H1 (cell line): Measurements from ENCODE around the gene UPB1. TPM values are rescaled to one million over a fixed set of nuclear protein-coding genes. Genes with fewer than 3 reads are reported as not detected.

Experiments used
- CTCF ChIA-PET: fragments of 300-600 bp; sonication (Branson Sonifier 250); formaldehyde crosslinking; loops from one replicate; lab custom pipeline; 2021; ENCODE audit not compliant: partially characterized antibody; lab: Charles Lee
- POLR2A ChIA-PET: fragments of 300-600 bp; sonication (Branson Sonifier 250); formaldehyde crosslinking; loops from one replicate; lab custom pipeline; 2021; ENCODE audit warnings: inconsistent platforms; ENCODE audit not compliant: partially characterized antibody; lab: Charles Lee
- DNase-seq, 2 experiments: peaks; one replicate each; pipeline versions ENCODE4 v3.0.0 to v3.0.0-alpha.2; 2010 to 2022; ENCODE audit warnings: low spot score in 2 of 2, low read depth in 1 of 2, mixed read lengths in 1 of 2
- FAIRE-seq: peaks from 2 replicates; lab custom pipeline; 2011; peaks lifted over from hg19 to GRCh38; lab: Jason Lieb, UNC
- H2AFZ ChIP-seq: 2 replicates; pipeline ENCODE4 v1.8.1; 2012; ENCODE audit warnings: low read length, inconsistent platforms
- H2AK5ac ChIP-seq: 2 replicates; pipeline ENCODE4 v1.6.1; 2013; ENCODE audit warnings: low read depth, low read length
- H2BK120ac ChIP-seq: replicated peaks from 2 replicates; pipeline ENCODE3; 2013; ENCODE audit warnings: low read depth, low read length, inconsistent platforms
- H2BK12ac ChIP-seq: 2 replicates; pipeline ENCODE4 v1.6.1; 2013; ENCODE audit warnings: low read depth, low read length
- H2BK15ac ChIP-seq: 2 replicates; pipeline ENCODE4 v1.6.1; 2013; ENCODE audit warnings: low read length
- H2BK20ac ChIP-seq: 2 replicates; pipeline ENCODE4 v1.6.1; 2013; ENCODE audit warnings: low read length
- H2BK5ac ChIP-seq: 2 replicates; pipeline ENCODE4 v1.6.1; 2013; ENCODE audit warnings: low read depth, low read length
- H3K14ac ChIP-seq: 2 replicates; pipeline ENCODE4 v1.6.1; 2013; ENCODE audit warnings: inconsistent platforms; ENCODE audit not compliant: insufficient read length
- H3K18ac ChIP-seq: 2 replicates; pipeline ENCODE4 v1.6.1; 2013; ENCODE audit warnings: low read length; ENCODE audit errors: extremely low read depth
- H3K23ac ChIP-seq: 2 replicates; pipeline ENCODE4 v1.6.1; 2013; ENCODE audit warnings: inconsistent platforms; ENCODE audit not compliant: insufficient read length
- H3K23me2 ChIP-seq: 2 replicates; pipeline ENCODE4 v1.6.1; 2013; ENCODE audit warnings: low read depth, low read length
- H3K27ac ChIP-seq: 2 replicates; pipeline ENCODE4 v1.6.1; 2011; ENCODE audit warnings: low read depth, low read length, inconsistent platforms
- H3K27me3 ChIP-seq, 4 experiments: replicated peaks in 1 of 4; 1 replicate in 1 of 4; 2 replicates in 3 of 4; pipeline versions ENCODE4 v1.6.1 to v1.8.1; 2011 to 2013; ENCODE audit warnings: low read length in 3 of 4, mild to moderate bottlenecking in 3 of 4, inconsistent platforms in 2 of 4, mixed read lengths in 2 of 4, moderate library complexity in 1 of 4; ENCODE audit not compliant: control insufficient read depth in 3 of 4, insufficient read depth in 3 of 4; ENCODE audit errors: extremely low read depth in 1 of 4
- H3K36me3 ChIP-seq, 4 experiments: 2 replicates each; pipeline versions ENCODE4 v1.6.1 to v1.8.1; 2011 to 2013; ENCODE audit warnings: mild to moderate bottlenecking in 4 of 4, low read length in 3 of 4, moderate library complexity in 2 of 4, control low read depth in 1 of 4, inconsistent platforms in 1 of 4; ENCODE audit not compliant: insufficient read depth in 4 of 4, control insufficient read depth in 2 of 4
- H3K4ac ChIP-seq: replicated peaks from 2 replicates; pipeline ENCODE3; 2013; ENCODE audit warnings: low read length, low read depth, mixed read lengths, inconsistent platforms; ENCODE audit not compliant: insufficient read length
- H3K4me1 ChIP-seq, 4 experiments: replicated peaks in 1 of 4; 1 replicate in 1 of 4; 2 replicates in 3 of 4; pipeline versions ENCODE4 v1.6.1 to v1.8.1; 2011 to 2013; ENCODE audit warnings: low read length in 3 of 4, inconsistent platforms in 2 of 4, mixed read lengths in 1 of 4; ENCODE audit not compliant: insufficient read depth in 4 of 4, control insufficient read depth in 3 of 4
- H3K4me2 ChIP-seq, 2 experiments: 2 replicates each; pipeline versions ENCODE4 v1.6.1 to v1.8.1; 2011 to 2013; ENCODE audit warnings: low read depth in 2 of 2, low read length in 2 of 2, control low read depth in 1 of 2, inconsistent platforms in 1 of 2, mild to moderate bottlenecking in 1 of 2; ENCODE audit not compliant: insufficient read depth in 1 of 2
- H3K4me3 ChIP-seq, 4 experiments: fragments of 200-600, 300-600 bp in 1 of 4; sonication (generic), shearing (Covaris generic), sonication (Bioruptor Twin) in 1 of 4; 2 replicates each; pipeline versions ENCODE4 v1.5.1 to v1.8.1; 2011 to 2016; ENCODE audit warnings: low read length in 4 of 4, low read depth in 3 of 4, control low read depth in 2 of 4, inconsistent platforms in 2 of 4, mild to moderate bottlenecking in 2 of 4, mixed read lengths in 1 of 4, moderate library complexity in 1 of 4; ENCODE audit not compliant: insufficient read depth in 2 of 4; ENCODE audit errors: extremely low read depth in 1 of 4
- H3K56ac ChIP-seq: replicated peaks from 2 replicates; pipeline ENCODE3; 2013; ENCODE audit warnings: low read depth, mild to moderate bottlenecking, mixed read lengths, low read length, inconsistent platforms; ENCODE audit not compliant: insufficient read length
- H3K79me1 ChIP-seq: 2 replicates; pipeline ENCODE4 v1.6.1; 2013; ENCODE audit warnings: low read depth, low read length, control low read depth
- H3K79me2 ChIP-seq, 2 experiments: 2 replicates each; pipeline versions ENCODE4 v1.6.1 to v1.8.1; 2012 to 2013; ENCODE audit warnings: low read length in 2 of 2, mild to moderate bottlenecking in 2 of 2, inconsistent platforms in 1 of 2; ENCODE audit not compliant: insufficient read depth in 2 of 2, control insufficient read depth in 1 of 2
- H3K9ac ChIP-seq, 4 experiments: replicated peaks in 1 of 4; 1 replicate in 1 of 4; 2 replicates in 3 of 4; pipeline versions ENCODE4 v1.6.1 to v1.8.1; 2011 to 2013; ENCODE audit warnings: low read depth in 3 of 4, low read length in 3 of 4, control low read depth in 2 of 4, mild to moderate bottlenecking in 2 of 4, moderate library complexity in 2 of 4, inconsistent platforms in 1 of 4; ENCODE audit errors: extremely low read depth in 1 of 4
- H3K9me3 ChIP-seq, 2 experiments: 2 replicates each; pipeline versions ENCODE4 v1.6.1 to v1.8.1; 2012 to 2013; ENCODE audit warnings: mild to moderate bottlenecking in 2 of 2, moderate library complexity in 2 of 2, control low read depth in 1 of 2, inconsistent platforms in 1 of 2, low read depth in 1 of 2, low read length in 1 of 2, mixed read lengths in 1 of 2; ENCODE audit not compliant: insufficient read depth in 2 of 2
- H4K20me1 ChIP-seq, 2 experiments: replicated peaks in 1 of 2; 2 replicates each; pipeline versions ENCODE3 to v1.8.1; 2011 to 2013; ENCODE audit warnings: inconsistent platforms in 2 of 2, low read length in 2 of 2, mild to moderate bottlenecking in 1 of 2; ENCODE audit not compliant: insufficient read depth in 2 of 2, control insufficient read depth in 1 of 2
- H4K5ac ChIP-seq: 2 replicates; pipeline ENCODE4 v1.6.1; 2013; ENCODE audit warnings: low read length, low read depth, mixed read lengths, inconsistent platforms; ENCODE audit not compliant: insufficient read length
- H4K8ac ChIP-seq: 2 replicates; pipeline ENCODE4 v1.8.0; 2013; ENCODE audit warnings: mild to moderate bottlenecking, moderate library complexity, low read length, inconsistent platforms; ENCODE audit not compliant: insufficient read depth; ENCODE audit errors: extremely low read depth
- H4K91ac ChIP-seq: replicated peaks from 2 replicates; pipeline ENCODE3; 2013; ENCODE audit warnings: low read length, mixed read lengths, inconsistent platforms; ENCODE audit not compliant: insufficient read length
- EGR1 ChIP-seq: IDR thresholded peaks from 2 replicates; pipeline ENCODE4 v1.6.1; 2011; ENCODE audit warnings: low read depth, low read length, borderline replicate concordance
- EP300 ChIP-seq, 2 experiments: IDR thresholded peaks; 1 replicate in 1 of 2; 2 replicates in 1 of 2; pipeline ENCODE4 v1.6.1; 2011 to 2012; ENCODE audit warnings: low read depth in 2 of 2, low read length in 2 of 2, mild to moderate bottlenecking in 2 of 2, borderline replicate concordance in 1 of 2, inconsistent platforms in 1 of 2, moderate library complexity in 1 of 2
- KDM1A ChIP-seq: fragments of 200-600, 300-600 bp; sonication (generic); IDR thresholded peaks from 2 replicates; pipeline ENCODE4 v1.7.1; 2016; ENCODE audit warnings: mild to moderate bottlenecking, low read length, borderline replicate concordance
- MAFK ChIP-seq: IDR thresholded peaks from 2 replicates; pipeline ENCODE4 v1.6.1; 2012; ENCODE audit warnings: low read depth, mild to moderate bottlenecking, improper control_type of control experiment, low read length
- NRF1 ChIP-seq: IDR thresholded peaks from 2 replicates; pipeline ENCODE4 v1.6.1; 2011; ENCODE audit warnings: mild to moderate bottlenecking, low read depth, low read length, improper control_type of control experiment
- POLR2A ChIP-seq, 2 experiments: IDR thresholded peaks; 1 replicate in 1 of 2; 2 replicates in 1 of 2; pipeline ENCODE4 v1.6.1; 2011; ENCODE audit warnings: low read depth in 2 of 2, low read length in 2 of 2, mild to moderate bottlenecking in 2 of 2; ENCODE audit errors: control extremely low read depth in 1 of 2
- RFX5 ChIP-seq: IDR thresholded peaks from 2 replicates; pipeline ENCODE4 v1.6.1; 2011; ENCODE audit warnings: low read depth, low read length, improper control_type of control experiment, borderline replicate concordance
- RNF2 ChIP-seq: fragments of 200-900, 300-1000 bp; sonication (generic); IDR thresholded peaks from 2 replicates; pipeline ENCODE4 v1.7.1; 2016; ENCODE audit warnings: borderline replicate concordance, low read depth, mild to moderate bottlenecking, antibody characterized with exemption, low read length; ENCODE audit not compliant: poor library complexity, severe bottlenecking; ENCODE audit errors: missing control alignments
- SIX5 ChIP-seq: IDR thresholded peaks from 2 replicates; pipeline ENCODE4 v1.6.1; 2011; ENCODE audit warnings: mild to moderate bottlenecking, low read depth, low read length
- SUZ12 ChIP-seq: fragments of 200-600 bp; sonication (generic); IDR thresholded peaks from 2 replicates; pipeline ENCODE4 v1.6.1; 2012; ENCODE audit warnings: mild to moderate bottlenecking, inconsistent platforms, low read length, moderate library complexity, mixed read lengths
- TBP ChIP-seq: IDR thresholded peaks from 2 replicates; pipeline ENCODE4 v1.6.1; 2011; ENCODE audit warnings: low read depth, low read length, improper control_type of control experiment
- TEAD4 ChIP-seq: IDR thresholded peaks from 2 replicates; pipeline ENCODE4 v1.6.1; 2012; ENCODE audit warnings: low read depth, low read length, inconsistent platforms, mixed read lengths
- WGBS, 2 experiments: shearing (Covaris generic) in 1 of 2; methylation state at CpG; one replicate each; pipeline versions ENCODE4 v1.1.6 to v1.1.7; 2013 to 2015; ENCODE audit warnings: low lambda C conversion rate in 2 of 2, mixed read lengths in 2 of 2, inconsistent platforms in 1 of 2, low coverage in 1 of 2, missing lambda C conversion rate in 1 of 2; ENCODE audit not compliant: insufficient replicate concordance in 2 of 2, insufficient coverage in 1 of 2, insufficient read length in 1 of 2; ENCODE audit errors: extremely low coverage in 1 of 2, missing lambda C conversion rate in 1 of 2; 5-methylcytosine and 5-hydroxymethylcytosine counted together
- polyA plus RNA-seq, 7 experiments: library from polyadenylated mRNA; depleted of rRNA in 3 of 7; stranded (reverse) in 5 of 7; unstranded in 2 of 7; fragments of >200 nt in 5 of 7; fragments of 200-250 nt in 2 of 7; gene quantifications; 1 replicate in 5 of 7; 2 replicates in 1 of 7; 4 replicates in 1 of 7; pipeline versions ENCODE4 v1.2.1 to v1.2.3, GENCODE V29; 2011 to 2013; ENCODE audit warnings: missing spikeins in 2 of 7, mixed read lengths in 2 of 7
- total RNA-seq: library from RNA; stranded (reverse); fragmentation: NEBNext Ultra II Directional; extraction: Animal tissue kit (Norgen Biotek cat#: 25700); gene quantifications from 2 replicates; pipeline ENCODE4 v1.2.1, GENCODE V29; 2021

Gene UPB1
- total and polyA plus RNA-seq, 2 of the 8 experiments (the other 6 are each of a cell fraction or from before 2014, with no cell fraction given): 0.09 TPM; not detected in 1

GRCh38 chr22:24485170-24485569 lies 10.0 kb upstream of the UPB1 start:
- POLR2A ChIA-PET: no interaction called here
- TF ChIP-seq EGR1: no peak
- no peak for TF ChIP-seq RNF2
- no peak for TF ChIP-seq NRF1
- no peak for TF ChIP-seq POLR2A (IDR thresholded peaks at IDR 0.05; ENCODE audit: control extremely low read depth in 1 of 2, low read depth in 2 of 2, low read length in 2 of 2)
- TF ChIP-seq MAFK: no peak
- no peak for TF ChIP-seq TEAD4
- TF ChIP-seq SIX5: no peak
- TF ChIP-seq KDM1A: no peak
- no peak for TF ChIP-seq TBP
- TF ChIP-seq SUZ12: no peak
- TF ChIP-seq RFX5: no peak
- TF ChIP-seq EP300 (IDR thresholded peaks at IDR 0.05; ENCODE audit: borderline replicate concordance in 1 of 2, low read depth in 2 of 2, low read length in 2 of 2): no peak

More at GRCh38 chr22:24485170-24485569, 10.0 kb upstream of the UPB1 start:
- H2AK5ac ChIP-seq: no peak overlapping the region
- no peak overlapping the region for H2BK120ac ChIP-seq
- no peak overlapping the region for H3K56ac ChIP-seq
- H2AFZ ChIP-seq: no peak overlapping the region
- no peak overlapping the region for H3K23ac ChIP-seq
- no peaks in the 10 kb centered on the region; a peak in 2 of 7 replicates for H3K4me1 ChIP-seq
- H4K5ac ChIP-seq: no peak overlapping the region
- H2BK12ac ChIP-seq: no peak overlapping the region
- H3K27me3 ChIP-seq: no peaks in the 10 kb centered on the region
- no peak overlapping the region for H2BK15ac ChIP-seq
- WGBS, 2 experiments: 92% methylated on average over 4 of the region's 4 CpGs; no CpG with 5 or more reads in 1 of the 2 experiments
- H3K9ac ChIP-seq: no peak overlapping the region
- no peak overlapping the region for H2BK5ac ChIP-seq
- H3K4ac ChIP-seq: no peak overlapping the region
- no peak overlapping the region for H3K4me2 ChIP-seq
- CTCF ChIA-PET: interaction anchor here (1.3 to 2.1 kb wide), 3 partner anchors 32 to 49 kb away, joined by 3 to 9 read pairs (median 4); no protein-coding TSS in a partner anchor
- no peak overlapping the region for H4K8ac ChIP-seq
- no peak overlapping the region for H4K91ac ChIP-seq
- no peak overlapping the region for H3K14ac ChIP-seq
- H3K36me3 ChIP-seq: no peaks in the 10 kb centered on the region
- H3K4me3 ChIP-seq: no peak overlapping the region
- H3K23me2 ChIP-seq: no peaks in the 10 kb centered on the region; the same call in 1 of the 2 replicates
- FAIRE-seq: no peak
- H4K20me1 ChIP-seq: no peaks in the 10 kb centered on the region
- no peak overlapping the region for H3K27ac ChIP-seq
- H3K79me2 ChIP-seq: no peaks in the 10 kb centered on the region
- H2BK20ac ChIP-seq: no peak overlapping the region
- no peak for DNase-seq
- H3K79me1 ChIP-seq: no peaks in the 10 kb centered on the region
- no peak overlapping the region for H3K18ac ChIP-seq
- no peaks in the 10 kb centered on the region for H3K9me3 ChIP-seq
